Neutrophil (primary cell): ENCODE results near the gene NSUN6.

ENCODE experiments used
- H3K27ac ChIP-seq: fragments of 200-600 bp; sonication (generic); 2 replicates; pipeline ENCODE4 v1.5.1; 2016; ENCODE audit warnings: mild to moderate bottlenecking, moderate library complexity
- H3K27me3 ChIP-seq: fragments of 200-600 bp; sonication (generic); 2 replicates; pipeline ENCODE4 v1.6.0; 2016; ENCODE audit warnings: mild to moderate bottlenecking
- H3K36me3 ChIP-seq: fragments of 200-600 bp; sonication (generic); 2 replicates; pipeline ENCODE4 v1.5.1; 2017
- H3K4me1 ChIP-seq, 2 experiments: fragments of 200-600 bp in 1 of 2; sonication (generic) in 1 of 2; 1 replicate in 1 of 2; 2 replicates in 1 of 2; pipeline versions ENCODE4 v1.5.1 to v1.6.1; 2013 to 2016; ENCODE audit warnings: low read depth in 1 of 2, low read length in 1 of 2, mild to moderate bottlenecking in 1 of 2, moderate library complexity in 1 of 2; ENCODE audit not compliant: control insufficient read depth in 1 of 2, insufficient read depth in 1 of 2
- H3K4me3 ChIP-seq, 2 experiments: fragments of 200-600 bp in 1 of 2; sonication (generic) in 1 of 2; 1 replicate in 1 of 2; 2 replicates in 1 of 2; pipeline ENCODE4 v1.5.1; 2013 to 2016; ENCODE audit warnings: low read depth in 1 of 2, low read length in 1 of 2, mild to moderate bottlenecking in 1 of 2, moderate library complexity in 1 of 2
- H3K9me3 ChIP-seq: fragments of 200-600 bp; sonication (generic); 2 replicates; pipeline ENCODE4 v1.5.1; 2016
- CTCF ChIP-seq: fragments of 200-600 bp; sonication (generic); IDR thresholded peaks from 2 replicates; pipeline ENCODE4 v1.5.1; 2016; ENCODE audit warnings: antibody characterized with exemption

The NSUN6 gene

GRCh38 chr10:18658271-18659124 is 7.1 kb upstream of the NSUN6 start:
- Histone ChIP-seq H3K4me3 (peak overlapping the region; percentile 85 to 87), H3K27ac (peak overlapping the region; percentile 91), H3K36me3 (no peaks in the 10 kb centered on the region), H3K4me1 (peaks cover 20 to 24% of the 10 kb centered on the region in 2 experiments), H3K27me3 (no peaks in the 10 kb centered on the region), H3K9me3 (no peaks in the 10 kb centered on the region)
- TF ChIP-seq CTCF: no peak

GRCh38 chr10:18656724-18657123 is 5.3 kb upstream of the NSUN6 start:
- peaks cover 22 to 28% of the 10 kb centered on the region in 2 experiments for H3K4me1 ChIP-seq
- no peaks in the 10 kb centered on the region for H3K36me3 ChIP-seq
- no peak overlapping the region for H3K27ac ChIP-seq
- no peak for TF ChIP-seq CTCF
- H3K9me3 ChIP-seq: no peaks in the 10 kb centered on the region
- H3K27me3 ChIP-seq: no peaks in the 10 kb centered on the region
- H3K4me3 ChIP-seq: no peak overlapping the region

- TF ChIP-seq CTCF: no peak
- H3K4me1 ChIP-seq: peaks cover 12 to 16% of the 10 kb centered on the region in 2 experiments
- no peaks in the 10 kb centered on the region for H3K27me3 ChIP-seq
- no peaks in the 10 kb centered on the region for H3K9me3 ChIP-seq
- no peak overlapping the region for H3K27ac ChIP-seq
- no peaks in the 10 kb centered on the region for H3K36me3 ChIP-seq
- H3K4me3 ChIP-seq: no peak overlapping the region
Observed at GRCh38 chr10:18653112-18653511, 1.7 kb upstream of the NSUN6 start.

- Histone ChIP-seq H3K4me3 (peak overlapping the region; percentile 73 to 82), H3K27me3 (no peaks in the 10 kb centered on the region), H3K36me3 (no peaks in the 10 kb centered on the region), H3K9me3 (no peaks in the 10 kb centered on the region), H3K27ac (peak overlapping the region; percentile 87), H3K4me1 (peaks cover 12 to 14% of the 10 kb centered on the region in 2 experiments)
- no peak for TF ChIP-seq CTCF
Observed at GRCh38 chr10:18650404-18650997, 886 bp downstream of the NSUN6 start.

- no peaks in the 10 kb centered on the region for H3K27me3 ChIP-seq
- peaks cover 12 to 14% of the 10 kb centered on the region in 2 experiments for H3K4me1 ChIP-seq
- no peak overlapping the region for H3K4me3 ChIP-seq
- no peaks in the 10 kb centered on the region for H3K9me3 ChIP-seq
- H3K27ac ChIP-seq: no peak overlapping the region
- TF ChIP-seq CTCF: no peak
- no peaks in the 10 kb centered on the region for H3K36me3 ChIP-seq
Observed at GRCh38 chr10:18649364-18649959, 1.9 kb downstream of the NSUN6 start.
